D721Med (cell line): Measurements from ENCODE around the gene MOCS1.

Experiments
- DNase-seq: peaks from one replicate; pipeline ENCODE4 v3.0.0; 2011; ENCODE audit warnings: low spot score; ENCODE audit not compliant: insufficient read length
- FAIRE-seq: peaks from 2 replicates; lab custom pipeline; 2011; peaks lifted over from hg19 to GRCh38; lab: Jason Lieb, UNC
- CTCF ChIP-seq: IDR thresholded peaks from 2 replicates; pipeline ENCODE4 v1.5.1; 2012; ENCODE audit warnings: mild to moderate bottlenecking, control low read depth; ENCODE audit not compliant: insufficient read depth; ENCODE audit errors: missing control alignments

MOCS1 gene

GRCh38 chr6:39950125-39950720, 16.0 kb upstream of the MOCS1 start:
- TF ChIP-seq CTCF: no peak
- FAIRE-seq (no peak), DNase-seq (no peak)

GRCh38 chr6:39948199-39948791, 14.0 kb upstream of the MOCS1 start:
- DNase-seq (no peak), FAIRE-seq (no peak)
- no peak for TF ChIP-seq CTCF

GRCh38 chr6:39947611-39948068, 13.4 kb upstream of the MOCS1 start:
- no peak for FAIRE-seq
- DNase-seq: no peak

GRCh38 chr6:39945626-39946025, 11.4 kb upstream of the MOCS1 start:
- DNase-seq (no peak), FAIRE-seq (no peak)
- TF ChIP-seq CTCF: no peak

More at GRCh38 chr6:39947611-39948068, 13.4 kb upstream of the MOCS1 start:
- TF ChIP-seq CTCF: no peak

GRCh38 chr6:39942903-39943580, 8.8 kb upstream of the MOCS1 start:
- no peak for FAIRE-seq
- TF ChIP-seq CTCF: no peak
- no peak for DNase-seq

GRCh38 chr6:39941820-39942219, 7.6 kb upstream of the MOCS1 start:
- no peak for TF ChIP-seq CTCF
- DNase-seq (no peak), FAIRE-seq (no peak)

GRCh38 chr6:39941138-39941537, 6.9 kb upstream of the MOCS1 start:
- FAIRE-seq (no peak), DNase-seq (no peak)
- TF ChIP-seq CTCF: no peak
